ENCODE data around the gene SLC39A2. TPM values are rescaled to one million over a fixed set of nuclear protein-coding genes. Genes with fewer than 3 reads are reported as not detected.

SLC39A2 gene
- polyA plus RNA-seq, 1 donor (not counting 4 experiments of a cell fraction or from before 2014, with no cell fraction given) = 0.94 TPM

- Histone ChIP-seq H3K4me3 (ENCODE audit: control insufficient read depth in 2 of 3, extremely low read depth in 1 of 3, insufficient read depth in 2 of 3, low read depth in 1 of 3, low read length in 3 of 3) (no peak overlapping the region), H3K4me1 (ENCODE audit: control insufficient read depth, extremely low read depth, insufficient read depth, low read length) (peaks cover 15% of the 10 kb centered on the region), H3K79me2 (ENCODE audit: control insufficient read depth, insufficient read depth, low read length) (peaks cover 11% of the 10 kb centered on the region), H3K9me3 (ENCODE audit: control insufficient read depth, low read depth, low read length) (no peaks in the 10 kb centered on the region), H3K9me1 (ENCODE audit: control insufficient read depth, extremely low read depth, insufficient read depth, low read length) (no peaks in the 10 kb centered on the region), H3K36me3 (ENCODE audit: control insufficient read depth in 2 of 2, extremely low read depth in 1 of 2, insufficient read depth in 2 of 2, low read length in 2 of 2) (no peaks in the 10 kb centered on the region), H3K4me2 (ENCODE audit: control insufficient read depth, extremely low read depth, insufficient read depth, low read depth, low read length) (no peak overlapping the region), H3K9ac (ENCODE audit: control insufficient read depth, extremely low read depth, insufficient read depth, low read length) (no peak overlapping the region), H3K27me3 (ENCODE audit: control insufficient read depth, extremely low read depth, insufficient read depth, low read length) (no peaks in the 10 kb centered on the region), H4K20me1 (ENCODE audit: control insufficient read depth, extremely low read depth, insufficient read depth, low read length) (no peaks in the 10 kb centered on the region), H2AFZ (ENCODE audit: control insufficient read depth, low read length) (no peak overlapping the region), H3K27ac (ENCODE audit: control insufficient read depth, insufficient read depth, low read length) (no peak overlapping the region)
- TF ChIP-seq EZH2 (IDR thresholded peaks at IDR 0.05; ENCODE audit: low read length) = no peak
- no peak for TF ChIP-seq CTCF (optimal IDR thresholded peaks at IDR 0.05 in 1 of 3, IDR thresholded peaks at IDR 0.05 in 1 of 3, conservative IDR thresholded peaks at IDR 0.05 in 1 of 3; ENCODE audit: extremely low read depth in 1 of 3, insufficient read depth in 2 of 3, low read length in 3 of 3)
- DNase-seq (ENCODE audit: low read depth, low spot score) = no peak
- no peak for FAIRE-seq
- dilution Hi-C loops (cut with MboI; ENCODE audit: extremely low pct_ligation_motif_present, low sequenced_read_pairs) = no loop called here
Observed at GRCh38 chr14:21047378-21047781, 48.3 kb downstream of the SLC39A2 start.

GRCh38 chr14:21048638-21049037 lies 49.5 kb downstream of the SLC39A2 start:
- Histone ChIP-seq H3K27ac (ENCODE audit: control insufficient read depth, insufficient read depth, low read length) (no peak overlapping the region), H3K4me1 (ENCODE audit: control insufficient read depth, extremely low read depth, insufficient read depth, low read length) (peaks cover 2% of the 10 kb centered on the region), H4K20me1 (ENCODE audit: control insufficient read depth, extremely low read depth, insufficient read depth, low read length) (no peaks in the 10 kb centered on the region), H3K27me3 (ENCODE audit: control insufficient read depth, extremely low read depth, insufficient read depth, low read length) (no peaks in the 10 kb centered on the region), H3K36me3 (ENCODE audit: control insufficient read depth in 2 of 2, extremely low read depth in 1 of 2, insufficient read depth in 2 of 2, low read length in 2 of 2) (no peaks in the 10 kb centered on the region), H3K4me3 (ENCODE audit: control insufficient read depth in 2 of 3, extremely low read depth in 1 of 3, insufficient read depth in 2 of 3, low read depth in 1 of 3, low read length in 3 of 3) (no peak overlapping the region), H3K9ac (ENCODE audit: control insufficient read depth, extremely low read depth, insufficient read depth, low read length) (no peak overlapping the region), H3K4me2 (ENCODE audit: control insufficient read depth, extremely low read depth, insufficient read depth, low read depth, low read length) (no peak overlapping the region), H3K79me2 (ENCODE audit: control insufficient read depth, insufficient read depth, low read length) (no peaks in the 10 kb centered on the region), H2AFZ (ENCODE audit: control insufficient read depth, low read length) (no peak overlapping the region), H3K9me1 (ENCODE audit: control insufficient read depth, extremely low read depth, insufficient read depth, low read length) (no peaks in the 10 kb centered on the region), H3K9me3 (ENCODE audit: control insufficient read depth, low read depth, low read length) (no peaks in the 10 kb centered on the region)
- dilution Hi-C loops (cut with MboI; ENCODE audit: extremely low pct_ligation_motif_present, low sequenced_read_pairs) = no loop called here
- TF ChIP-seq EZH2 (IDR thresholded peaks at IDR 0.05; ENCODE audit: low read length) (no peak), CTCF (optimal IDR thresholded peaks at IDR 0.05 in 1 of 3, IDR thresholded peaks at IDR 0.05 in 1 of 3, conservative IDR thresholded peaks at IDR 0.05 in 1 of 3; ENCODE audit: extremely low read depth in 1 of 3, insufficient read depth in 2 of 3, low read length in 3 of 3) (no peak)
- no peak for FAIRE-seq
- no peak for DNase-seq (ENCODE audit: low read depth, low spot score)

Data from keratinocyte (primary cell).